OCI-LY7 (cell line): ENCODE data around the gene VPS8. TPM values are rescaled to one million over a fixed set of nuclear protein-coding genes. Genes with fewer than 3 reads are reported as not detected.

Experiments
- Bru-seq: library from RNA; stranded (reverse); fragments of 400-500 nt; gene quantifications from one replicate; lab custom pipeline; 2021; lab: Mats Ljungman, UMichigan
- BruChase-seq, 2 experiments: library from RNA; stranded (reverse); fragments of 400-500 nt; gene quantifications; one replicate each; lab custom pipeline; 2021; lab: Mats Ljungman, UMichigan
- BruUV-seq: library from RNA; stranded (reverse); fragments of 400-500 nt; replicated peaks from 2 replicates; lab custom pipeline; 2021; lab: Mats Ljungman, UMichigan
- CTCF ChIA-PET: fragments of 300-600 bp; sonication (Branson Sonifier 250); formaldehyde crosslinking; loops from one replicate; lab custom pipeline; 2022; ENCODE audit warnings: antibody characterized with exemption; ENCODE audit not compliant: unreplicated experiment; lab: Charles Lee
- POLR2A ChIA-PET: fragments of 300-600 bp; sonication (Branson Sonifier 250); formaldehyde crosslinking; loops from one replicate; lab custom pipeline; 2022; ENCODE audit warnings: antibody characterized with exemption; lab: Charles Lee
- DNase-seq: peaks from one replicate; pipeline ENCODE4 v3.0.0-alpha.2; 2015; ENCODE audit warnings: low spot score
- H2AFZ ChIP-seq: fragments of 200-600 bp; sonication (generic), shearing (Covaris generic); 2 replicates; pipeline ENCODE4 v1.6.1; 2014; ENCODE audit warnings: mild to moderate bottlenecking, antibody characterized with exemption, low read length, moderate library complexity
- H3K27ac ChIP-seq: fragments of 200-600 bp; sonication (generic); 2 replicates; pipeline ENCODE4 v1.5.1; 2014; ENCODE audit warnings: mixed run types, low read depth, mild to moderate bottlenecking, moderate library complexity, low read length, inconsistent platforms; ENCODE audit not compliant: poor library complexity, severe bottlenecking
- H3K36me3 ChIP-seq: fragments of 200-600 bp; sonication (generic); 2 replicates; pipeline ENCODE4 v1.6.1; 2014; ENCODE audit warnings: mild to moderate bottlenecking, antibody characterized with exemption, low read length, moderate library complexity, mixed read lengths; ENCODE audit not compliant: insufficient read depth
- H3K4me1 ChIP-seq: fragments of 200-600 bp; sonication (generic); 2 replicates; pipeline ENCODE4 v1.5.1; 2014; ENCODE audit warnings: mild to moderate bottlenecking, low read length; ENCODE audit not compliant: insufficient read depth, poor library complexity, severe bottlenecking
- H3K4me2 ChIP-seq: fragments of 200-600 bp; sonication (generic); 2 replicates; pipeline ENCODE4 v1.6.1; 2014; ENCODE audit warnings: mild to moderate bottlenecking, low read length
- H3K4me3 ChIP-seq: fragments of 200-600 bp; sonication (generic); 2 replicates; pipeline ENCODE4 v1.5.1; 2014; ENCODE audit warnings: mild to moderate bottlenecking, low read depth, low read length; ENCODE audit not compliant: poor library complexity, severe bottlenecking
- H3K79me2 ChIP-seq: fragments of 200-600 bp; sonication (generic); 2 replicates; pipeline ENCODE4 v1.6.1; 2016; ENCODE audit warnings: low read depth, mild to moderate bottlenecking, low read length, moderate library complexity, mixed read lengths; ENCODE audit not compliant: insufficient read depth
- H3K9me2 ChIP-seq: fragments of 200-600 bp; sonication (generic); 2 replicates; pipeline ENCODE4 v1.6.1; 2016; ENCODE audit warnings: mild to moderate bottlenecking, low read length, mixed read lengths; ENCODE audit not compliant: insufficient read depth
- H3K9me3 ChIP-seq: fragments of 200-600 bp; sonication (generic); 2 replicates; pipeline ENCODE4 v1.6.1; 2014; ENCODE audit warnings: mild to moderate bottlenecking, mixed run types, low read length, mixed read lengths
- H4K20me1 ChIP-seq: fragments of 200-600 bp; sonication (generic); 2 replicates; pipeline ENCODE4 v1.6.1; 2014; ENCODE audit warnings: mild to moderate bottlenecking, antibody characterized with exemption, low read length, moderate library complexity, mixed read lengths; ENCODE audit not compliant: insufficient read depth
- CTCF ChIP-seq: fragments of 200-600 bp; sonication (generic); conservative IDR thresholded peaks from 2 replicates; pipeline ENCODE4 v1.5.1; 2014; ENCODE audit warnings: mild to moderate bottlenecking, antibody characterized with exemption, low read length, moderate library complexity, mixed read lengths
- EZH2phosphoT487 ChIP-seq: fragments of 200-600 bp; sonication (generic); IDR thresholded peaks from 2 replicates; pipeline ENCODE4 v1.6.1; 2018; ENCODE audit warnings: low read depth, borderline replicate concordance, mild to moderate bottlenecking, mixed run types, antibody characterized with exemption, low read length, moderate library complexity, mixed read lengths
- intact Hi-C: fragments of 100-400 bp; cut with micrococcal nuclease; formaldehyde crosslinking; loops from one replicate; pipeline ENCODE4 v1.10.0; 2022; ENCODE audit not compliant: unreplicated experiment
- long read RNA-seq: library from polyadenylated mRNA; stranded (forward); transcript quantifications from one replicate; pipeline ENCODE4 v2.0.0, GENCODE V29; 2022
- total RNA-seq, 2 experiments: library from RNA; depleted of rRNA in 1 of 2; stranded (reverse); fragments of >200 nt in 1 of 2; shearing (Covaris generic) in 1 of 2; gene quantifications; 2 replicates each; pipeline ENCODE4 v1.2.3, GENCODE V29; 2014 to 2022

The VPS8 gene
- 33.5 and 38.6 TPM in 2 replicates for total RNA-seq (2014; rRNA removed; shearing (Covaris generic))
- total RNA-seq (2022): 44.9 and 45.9 TPM in 2 replicates
- Bru-seq, nascent RNA: percentile 69 among the genes with signal in this experiment
- percentile 62 among the genes with signal in this experiment for BruChase-seq, experiment 1, labeled RNA remaining after a 6-hour chase
- BruChase-seq, experiment 2, labeled RNA remaining after a 2-hour chase: percentile 65 among the genes with signal in this experiment
- long read RNA-seq, full-length matches to known transcripts: 19 of 50 reads
- long read RNA-seq, partial matches to known transcripts: 5 of 50 reads
- long read RNA-seq, other reads (novel, unspliced or antisense): 26 of 50 reads

DNA sequence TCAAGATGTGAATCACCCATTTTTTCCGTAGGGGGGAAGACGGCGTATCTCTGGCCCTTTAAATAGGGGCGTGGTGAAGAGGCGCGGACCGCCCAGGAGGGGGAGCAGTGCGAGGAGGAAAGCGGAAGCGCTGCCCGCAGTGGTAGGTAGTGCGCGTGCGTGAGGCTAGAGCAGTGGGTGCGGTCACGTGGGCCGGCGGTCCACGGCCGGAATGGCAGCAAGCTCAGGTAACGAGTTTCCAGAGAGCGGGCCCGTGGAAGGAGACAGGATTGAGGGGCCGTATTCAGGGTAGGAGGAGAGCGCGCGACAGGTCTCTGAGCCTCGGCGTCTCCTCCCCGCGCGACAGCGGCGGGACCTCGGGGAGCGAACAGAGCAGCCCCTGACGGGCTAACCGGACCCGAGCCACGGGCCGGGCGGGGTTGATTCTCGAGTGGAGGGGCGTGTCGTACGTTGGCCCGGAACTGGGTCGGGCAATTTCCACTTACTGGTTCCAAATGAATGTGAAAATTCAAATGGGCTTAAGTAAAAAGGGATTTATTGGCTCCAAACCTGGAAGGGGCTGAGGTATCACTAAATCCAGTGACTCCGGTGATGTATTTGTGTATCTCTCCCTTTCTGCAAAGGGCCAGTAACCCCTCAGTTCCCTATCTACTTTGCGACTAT is at the start of gene VPS8:
Gene VPS8, plus strand, starts transcription at position 168 of the 663 bp plus-strand sequence. CDS start 12,467 bp downstream, outside the sequence.
- H3K9me2 ChIP-seq: no peaks in the 10 kb centered on the region
- H3K36me3 ChIP-seq: 0 out of 2 replicates have a peak, but pooled peaks cover 5% of the 10 kb centered on the region
- intact Hi-C loops: loop anchor here (5.0 kb wide), 1 partner anchor 1120 kb away; no protein-coding TSS in a partner anchor
- TF ChIP-seq CTCF (0 out of 2 replicates have a peak, but pooled peaks have one; percentile 50), EZH2phosphoT487 (no peak)
- H3K4me3 ChIP-seq: peak within 1 kb of the TSS; percentile 89
- peak within 1 kb of the TSS; percentile 96 for H2AFZ ChIP-seq
- peak within 1 kb of the TSS; percentile 95 for H3K4me2 ChIP-seq
- ChIA-PET CTCF (interaction anchor here (1.0 kb wide), 1 partner anchor 255 kb away, joined by 3 read pairs; no protein-coding TSS in a partner anchor), POLR2A (interaction anchor here (0.6 to 1.7 kb wide), 4 partner anchors 14 to 1513 kb away, joined by 3 to 6 read pairs (median 4); no protein-coding TSS in a partner anchor)
- H3K4me1 ChIP-seq: peaks cover 27% of the 10 kb centered on the region
- no TSS peak for BruUV-seq
- H3K79me2 ChIP-seq: peaks cover 18% of the 10 kb centered on the region; the same call in 1 of the 2 replicates
- H3K27ac ChIP-seq: peak within 1 kb of the TSS; percentile 23
- H3K9me3 ChIP-seq: no peaks in the 10 kb centered on the region
- H4K20me1 ChIP-seq: 0 out of 2 replicates have a peak, but pooled peaks cover 3% of the 10 kb centered on the region
- peak; percentile 97 for DNase-seq

- intact Hi-C loops: no loop called here
- Histone ChIP-seq H3K4me2 (no peak overlapping the region), H2AFZ (no peak overlapping the region), H3K36me3 (no peaks in the 10 kb centered on the region), H3K4me3 (no peak overlapping the region), H3K79me2 (no peaks in the 10 kb centered on the region), H4K20me1 (no peaks in the 10 kb centered on the region), H3K4me1 (peaks cover 16% of the 10 kb centered on the region), H3K27ac (no peak overlapping the region), H3K9me2 (no peaks in the 10 kb centered on the region), H3K9me3 (no peaks in the 10 kb centered on the region)
- CTCF ChIA-PET: no interaction called here
- POLR2A ChIA-PET: interaction anchor here (0.8 to 1.0 kb wide), 2 partner anchors 8 to 1728 kb away, joined by 3 read pairs; no protein-coding TSS in a partner anchor
- TF ChIP-seq EZH2phosphoT487 (no peak), CTCF (no peak)
- BruUV-seq: no TSS peak
- no peak for DNase-seq
Observed at GRCh38 chr3:184764191-184764590, 47.8 kb upstream of the VPS8 start.
